ENCODE measurements around the gene AGBL4.

The AGBL4 gene

DNA sequence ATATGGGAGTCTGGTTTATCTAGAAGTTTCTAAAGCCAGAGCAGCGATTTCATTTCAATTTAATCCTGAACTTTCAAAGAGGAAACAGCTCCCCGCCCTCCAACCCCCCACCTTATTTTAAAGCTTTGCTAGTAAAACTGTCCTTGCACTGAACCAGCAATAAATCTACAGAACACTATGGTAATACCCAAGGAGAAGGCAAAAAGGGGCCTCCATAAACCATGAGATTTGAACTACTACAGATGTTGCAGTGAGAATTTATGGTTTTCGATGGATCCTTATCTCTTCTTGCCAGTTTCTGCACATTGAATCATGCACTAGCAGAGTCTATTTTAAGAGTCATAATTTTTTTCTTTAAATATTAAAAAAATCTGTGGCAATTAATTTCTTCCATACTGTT, 1182.3 kb downstream of the AGBL4 start:
- no peak overlapping the region for H3K4me3 ChIP-seq (ENCODE audit: low read length)
- TF ChIP-seq, protein P1, sequence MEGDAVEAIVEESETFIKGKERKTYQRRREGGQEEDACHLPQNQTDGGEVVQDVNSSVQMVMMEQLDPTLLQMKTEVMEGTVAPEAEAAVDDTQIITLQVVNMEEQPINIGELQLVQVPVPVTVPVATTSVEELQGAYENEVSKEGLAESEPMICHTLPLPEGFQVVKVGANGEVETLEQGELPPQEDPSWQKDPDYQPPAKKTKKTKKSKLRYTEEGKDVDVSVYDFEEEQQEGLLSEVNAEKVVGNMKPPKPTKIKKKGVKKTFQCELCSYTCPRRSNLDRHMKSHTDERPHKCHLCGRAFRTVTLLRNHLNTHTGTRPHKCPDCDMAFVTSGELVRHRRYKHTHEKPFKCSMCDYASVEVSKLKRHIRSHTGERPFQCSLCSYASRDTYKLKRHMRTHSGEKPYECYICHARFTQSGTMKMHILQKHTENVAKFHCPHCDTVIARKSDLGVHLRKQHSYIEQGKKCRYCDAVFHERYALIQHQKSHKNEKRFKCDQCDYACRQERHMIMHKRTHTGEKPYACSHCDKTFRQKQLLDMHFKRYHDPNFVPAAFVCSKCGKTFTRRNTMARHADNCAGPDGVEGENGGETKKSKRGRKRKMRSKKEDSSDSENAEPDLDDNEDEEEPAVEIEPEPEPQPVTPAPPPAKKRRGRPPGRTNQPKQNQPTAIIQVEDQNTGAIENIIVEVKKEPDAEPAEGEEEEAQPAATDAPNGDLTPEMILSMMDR (IDR thresholded peaks at IDR 0.05; ENCODE audit: insufficient read depth, low read depth, low read length, missing control alignments): no peak
- DNase-seq (ENCODE audit: low read depth): no peak

DNA sequence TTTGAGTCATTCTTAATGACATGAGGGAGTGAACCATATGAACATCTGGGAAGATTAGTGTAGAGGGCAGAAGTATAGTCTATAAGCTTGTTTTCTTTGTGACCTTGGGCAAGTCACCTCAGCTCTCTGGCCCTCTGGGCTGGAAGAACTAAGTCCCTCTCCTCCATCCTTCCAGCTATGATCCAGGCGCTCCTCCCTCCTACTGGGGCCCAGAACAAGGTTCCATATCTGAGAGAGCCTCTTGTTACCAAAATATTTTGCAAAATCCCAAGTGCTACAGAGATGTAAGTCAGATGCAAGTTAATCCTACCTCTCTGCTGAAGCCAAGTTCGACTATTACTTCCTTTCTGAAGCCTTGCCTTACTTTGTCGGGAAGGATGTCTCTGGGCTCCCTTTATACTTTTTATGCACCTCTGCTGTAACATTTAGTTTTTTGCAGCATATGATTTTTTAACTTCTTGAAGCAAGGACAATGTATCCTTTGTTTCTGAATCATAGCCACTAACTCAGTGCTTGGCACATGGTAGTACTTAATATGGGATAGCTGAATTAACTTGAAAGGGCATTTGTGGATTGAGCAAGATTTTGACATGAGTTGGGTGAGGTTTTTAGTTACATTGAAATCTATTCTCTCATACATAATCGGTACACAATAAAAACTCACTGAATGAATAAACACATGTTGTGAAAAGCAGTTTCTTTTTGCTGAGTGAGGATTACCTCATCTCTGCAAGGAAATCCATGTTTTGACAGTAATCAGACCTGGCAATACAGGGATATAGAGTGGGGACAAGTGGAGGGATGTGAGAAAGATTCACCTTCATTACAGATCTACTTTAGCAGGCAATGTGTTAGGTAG, 1192.4 kb downstream of the AGBL4 start:
- TF ChIP-seq, protein P1 (IDR thresholded peaks at IDR 0.05; ENCODE audit: insufficient read depth, low read depth, low read length, missing control alignments): no peak
- DNase-seq (ENCODE audit: low read depth): peak; percentile 17
- H3K4me3 ChIP-seq (ENCODE audit: low read length): no peak overlapping the region

DNA sequence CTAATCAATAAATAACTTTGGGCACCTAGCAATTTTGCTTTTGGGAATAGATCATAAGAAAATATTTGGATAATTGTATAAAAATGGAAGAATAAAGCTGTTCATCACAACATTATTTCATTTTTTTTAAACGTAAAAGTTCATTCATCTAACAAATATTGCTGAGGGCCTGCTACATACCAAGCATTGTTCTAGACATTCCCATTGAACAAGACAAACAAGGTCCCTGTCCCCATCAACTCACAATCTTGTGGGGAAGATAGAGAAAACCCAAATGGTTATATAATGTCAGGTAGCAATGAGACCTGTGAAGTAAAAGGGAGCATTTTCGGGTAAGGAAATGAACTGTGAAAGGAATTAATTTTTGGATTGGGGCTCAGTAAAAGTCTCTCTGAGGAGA, 1193.0 kb downstream of the AGBL4 start:
- TF ChIP-seq, protein P1 (IDR thresholded peaks at IDR 0.05; ENCODE audit: insufficient read depth, low read depth, low read length, missing control alignments): no peak
- DNase-seq (ENCODE audit: low read depth): no peak
- H3K4me3 ChIP-seq (ENCODE audit: low read length): no peak overlapping the region

DNA sequence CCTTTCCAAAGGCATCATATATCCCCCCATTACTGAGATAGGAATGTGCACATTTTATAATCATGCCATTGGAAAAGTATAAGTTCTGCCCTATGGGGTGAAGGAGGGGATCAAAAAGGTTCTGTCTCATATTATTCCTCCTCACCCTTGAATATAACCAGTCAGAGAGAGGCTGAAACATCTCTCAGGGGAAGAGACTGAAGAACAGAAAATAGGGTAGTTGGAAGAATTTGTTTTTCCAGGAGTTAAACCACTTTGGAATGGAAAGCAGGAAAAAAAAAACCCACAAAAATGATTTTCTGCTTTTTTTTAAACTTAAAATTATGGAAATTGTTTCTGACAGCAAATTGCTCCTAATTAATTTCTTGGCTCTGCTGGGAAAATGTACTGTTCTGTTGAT, 1194.3 kb downstream of the AGBL4 start:
- H3K4me3 ChIP-seq (ENCODE audit: low read length): no peak overlapping the region
- TF ChIP-seq, protein P1 (IDR thresholded peaks at IDR 0.05; ENCODE audit: insufficient read depth, low read depth, low read length, missing control alignments): no peak
- DNase-seq (ENCODE audit: low read depth): no peak

DNA sequence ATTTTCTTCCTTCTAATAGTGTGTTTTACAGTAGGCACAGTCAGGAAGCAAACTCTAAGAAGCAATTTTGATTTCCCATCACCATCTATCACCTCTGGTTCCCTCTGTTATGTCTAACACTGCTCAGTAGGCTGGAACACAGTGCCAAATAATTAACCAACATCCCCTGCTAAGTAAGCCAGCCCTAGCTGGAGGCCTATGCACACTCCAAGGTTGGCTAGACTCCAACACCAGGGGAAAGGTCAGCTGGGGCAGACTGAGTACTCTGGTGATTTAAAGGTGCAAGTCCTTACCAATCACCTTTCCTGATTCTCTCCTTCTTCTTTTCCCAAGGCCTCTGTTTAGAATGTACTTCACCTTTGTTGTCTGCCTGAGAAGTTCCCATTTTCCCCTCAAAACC, 1200.6 kb downstream of the AGBL4 start:
- H3K4me3 ChIP-seq (ENCODE audit: low read length): no peak overlapping the region
- TF ChIP-seq, protein P1 (IDR thresholded peaks at IDR 0.05; ENCODE audit: insufficient read depth, low read depth, low read length, missing control alignments): no peak
- no peak for DNase-seq (ENCODE audit: low read depth)

DNA sequence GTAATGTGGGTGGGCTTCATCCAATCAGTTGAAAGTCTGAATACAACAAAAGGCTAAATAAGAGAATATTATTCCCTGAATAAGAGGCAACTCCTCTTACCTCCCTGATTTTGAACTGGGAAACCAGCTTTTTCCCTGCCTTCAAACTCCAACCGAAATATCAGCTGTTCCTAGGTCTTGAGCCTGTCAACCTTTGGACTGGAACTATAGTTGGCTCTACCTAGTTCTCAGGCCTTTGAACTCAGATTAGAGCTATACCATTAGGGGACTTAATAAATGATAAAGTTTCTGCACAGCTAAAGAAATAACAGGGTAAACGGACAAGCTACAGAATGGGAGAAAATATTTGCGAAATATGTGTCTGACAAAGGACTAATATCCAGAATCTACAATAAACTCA, 1203.3 kb downstream of the AGBL4 start:
- no peak for DNase-seq (ENCODE audit: low read depth)
- H3K4me3 ChIP-seq (ENCODE audit: low read length): no peak overlapping the region
- TF ChIP-seq, protein P1 (IDR thresholded peaks at IDR 0.05; ENCODE audit: insufficient read depth, low read depth, low read length, missing control alignments): no peak
